HG03432 (cell line): Measurements from ENCODE around the gene LRP4.
"Not testable (repeated sequence)": the region's sequence is repeated elsewhere in the genome, so short reads cannot be mapped to it uniquely, and the experiment has no call there.

Experiments used
- ATAC-seq: cut with Tn5 transposase; IDR thresholded peaks from one replicate; pipeline ENCODE4 v1.9.1; 2021; ENCODE audit warnings: mild to moderate bottlenecking, moderate library complexity; ENCODE audit not compliant: unreplicated experiment

Gene LRP4

GRCh38 chr11:46918083-46918787, at the start of gene LRP4:
LRP4 (minus strand) TSS chr11:46918550; CDS start chr11:46918379, 171 bp downstream.
- ATAC-seq, result peak; percentile 73

GRCh38 chr11:46967962-46968361, 49.6 kb upstream of the LRP4 start:
- ATAC-seq, result no peak

DNA sequence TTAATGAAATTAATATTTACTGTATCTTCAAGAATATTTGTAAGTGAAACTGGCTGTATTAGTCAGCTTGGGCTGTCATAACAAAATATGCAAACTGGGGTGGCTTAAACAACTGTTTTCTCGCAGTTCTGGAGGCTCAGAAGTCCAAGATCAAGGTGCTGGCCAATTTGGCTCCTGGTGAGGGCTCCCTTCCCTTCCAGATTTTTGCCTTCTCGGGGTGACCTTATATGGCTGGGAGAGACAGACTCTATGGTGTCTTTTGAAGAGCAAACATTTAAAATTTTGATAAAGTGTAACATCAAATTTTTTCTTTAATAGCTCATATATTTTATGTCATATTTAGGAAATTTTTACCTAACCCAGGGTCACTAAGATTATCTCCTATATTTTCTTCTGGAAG, 48.4 kb upstream of the LRP4 start:
- no peak for ATAC-seq

- ATAC-seq, result no peak
Measured at GRCh38 chr11:46963844-46964243, 45.5 kb upstream of the LRP4 start.

DNA sequence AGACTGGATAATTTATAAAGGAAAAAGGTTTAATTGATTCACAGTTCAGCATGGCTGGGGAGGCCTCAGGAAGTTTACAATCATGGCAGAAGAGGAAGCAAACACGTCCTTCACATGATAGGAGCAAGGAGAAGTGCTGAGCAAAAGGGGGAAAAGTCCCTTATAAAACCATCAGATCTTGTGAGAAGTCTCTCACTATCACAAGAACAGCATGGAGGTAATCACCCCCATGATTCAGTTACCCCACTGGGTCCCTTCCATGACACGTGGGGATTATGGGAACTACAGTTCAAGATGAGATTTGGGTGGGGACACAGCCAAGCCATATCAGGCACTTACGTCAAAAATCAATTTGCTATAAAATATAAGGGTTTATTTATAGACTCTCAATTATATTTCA, 43.5 kb upstream of the LRP4 start:
- not testable (repeated sequence) for ATAC-seq

- ATAC-seq, result no peak
Measured at GRCh38 chr11:46961041-46961440, 42.7 kb upstream of the LRP4 start.

DNA sequence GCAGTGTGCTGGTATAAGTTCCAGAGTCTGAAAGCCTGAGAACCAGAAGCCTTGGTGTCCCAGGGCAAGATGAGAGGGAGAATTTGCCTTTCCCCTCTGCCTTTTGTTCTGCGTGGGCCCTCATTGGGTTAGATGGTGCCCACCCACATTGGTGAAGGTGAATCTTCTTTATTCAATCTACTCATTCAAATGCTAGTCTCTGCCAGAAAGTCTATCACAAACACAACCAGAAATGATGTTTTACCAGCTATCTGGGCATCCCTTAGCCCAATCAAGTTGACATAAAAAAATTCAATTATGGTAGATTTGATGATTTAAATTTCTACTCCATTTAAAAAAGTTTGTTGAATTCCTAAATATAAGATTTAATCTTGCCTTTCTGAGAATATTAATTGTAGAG, 40.4 kb upstream of the LRP4 start:
- no peak for ATAC-seq

DNA sequence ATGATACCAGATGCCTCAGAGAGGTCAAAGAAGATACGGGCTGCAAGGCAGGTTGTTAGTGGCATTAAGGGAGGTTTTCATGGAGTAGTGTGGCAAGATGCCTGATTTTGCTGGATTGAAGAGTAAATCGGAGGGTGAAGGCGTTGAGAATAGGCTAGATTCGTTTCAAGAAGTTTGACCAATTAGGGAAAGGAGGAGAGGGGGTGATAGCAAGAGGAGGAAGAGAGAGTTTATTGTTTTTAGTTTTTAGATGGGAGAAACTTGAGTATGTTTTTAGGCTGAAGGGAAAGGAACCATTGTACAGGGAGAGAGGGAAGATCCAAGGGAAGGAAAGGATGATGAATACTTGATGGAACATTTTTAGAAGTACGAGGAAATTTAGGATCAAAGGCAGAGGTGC, 34.7 kb upstream of the LRP4 start:
- ATAC-seq, result no peak

- no peak for ATAC-seq
Measured at GRCh38 chr11:46952553-46952952, 34.2 kb upstream of the LRP4 start.

DNA sequence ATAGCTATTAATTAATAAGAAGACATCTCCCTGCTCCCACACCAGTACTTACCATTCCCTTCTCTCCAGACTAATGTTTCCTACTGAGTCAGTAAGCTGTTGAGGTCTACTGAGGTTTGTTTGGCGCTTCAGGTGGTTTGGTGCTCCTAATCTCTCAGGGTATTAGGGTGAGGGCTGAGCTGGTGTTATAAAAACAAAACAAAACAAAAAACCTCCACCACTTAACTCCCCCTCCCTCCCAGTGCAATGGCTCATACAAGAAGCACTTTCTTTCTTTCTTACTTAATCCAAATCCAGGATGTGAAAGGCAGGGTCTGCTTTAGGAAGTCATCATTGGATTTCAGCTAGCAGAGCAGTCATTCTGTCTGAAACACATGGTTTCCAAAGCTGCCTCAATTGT, 33.5 kb upstream of the LRP4 start:
- ATAC-seq, result no peak

DNA sequence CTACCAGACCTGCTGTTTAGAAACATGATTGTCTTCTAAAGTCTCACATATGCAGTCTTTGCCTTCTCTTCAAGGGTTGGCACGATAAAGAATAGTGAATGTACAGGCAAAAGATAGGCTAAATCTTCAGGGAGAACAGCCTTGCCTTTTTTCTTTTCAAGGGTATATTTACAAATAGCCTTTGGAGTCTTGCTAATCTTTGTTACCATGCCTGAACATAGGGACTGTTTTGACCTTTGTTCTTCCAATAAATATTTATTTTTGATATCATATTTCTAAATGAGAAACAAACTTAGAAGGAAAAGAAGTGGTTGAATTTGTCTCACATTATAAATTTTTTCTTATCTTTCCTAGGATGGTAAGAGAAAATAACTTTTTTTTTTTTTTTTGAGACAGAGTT, 30.9 kb upstream of the LRP4 start:
- ATAC-seq, result no peak

DNA sequence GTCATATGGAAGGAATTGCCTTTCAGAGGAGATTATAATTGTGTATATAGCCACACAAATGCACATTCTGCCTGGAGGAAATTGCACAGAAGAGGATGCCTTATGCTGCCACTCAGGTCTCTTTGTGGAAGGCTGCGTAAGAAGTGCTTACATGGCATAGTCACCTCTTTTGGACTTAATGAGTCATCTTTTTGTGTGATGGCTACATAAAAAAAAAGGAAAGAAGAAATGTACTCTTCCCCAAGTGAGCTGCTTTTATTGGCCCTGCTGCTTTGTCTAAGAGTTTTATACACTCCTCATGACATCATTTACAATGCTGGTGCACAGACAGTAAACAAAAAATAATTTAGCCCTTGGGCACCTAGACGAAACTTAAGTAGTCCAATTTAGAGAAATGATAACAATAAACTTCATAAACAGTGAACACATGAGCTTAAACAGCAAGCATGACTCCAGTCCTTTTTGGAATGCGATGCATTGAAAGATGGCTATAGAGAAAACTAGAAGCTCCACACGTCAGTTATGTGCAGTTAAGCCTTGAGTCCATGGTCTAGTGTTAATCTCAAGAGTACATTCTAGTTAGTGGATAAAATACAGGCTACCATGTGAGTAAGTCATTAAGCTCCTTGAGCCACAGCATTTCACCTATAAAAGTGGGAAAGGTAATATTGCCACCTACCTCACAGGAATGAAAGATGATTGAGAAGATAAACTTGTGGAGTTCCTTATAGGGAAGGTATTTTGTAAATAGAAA, 30.2 kb upstream of the LRP4 start:
- no peak for ATAC-seq

DNA sequence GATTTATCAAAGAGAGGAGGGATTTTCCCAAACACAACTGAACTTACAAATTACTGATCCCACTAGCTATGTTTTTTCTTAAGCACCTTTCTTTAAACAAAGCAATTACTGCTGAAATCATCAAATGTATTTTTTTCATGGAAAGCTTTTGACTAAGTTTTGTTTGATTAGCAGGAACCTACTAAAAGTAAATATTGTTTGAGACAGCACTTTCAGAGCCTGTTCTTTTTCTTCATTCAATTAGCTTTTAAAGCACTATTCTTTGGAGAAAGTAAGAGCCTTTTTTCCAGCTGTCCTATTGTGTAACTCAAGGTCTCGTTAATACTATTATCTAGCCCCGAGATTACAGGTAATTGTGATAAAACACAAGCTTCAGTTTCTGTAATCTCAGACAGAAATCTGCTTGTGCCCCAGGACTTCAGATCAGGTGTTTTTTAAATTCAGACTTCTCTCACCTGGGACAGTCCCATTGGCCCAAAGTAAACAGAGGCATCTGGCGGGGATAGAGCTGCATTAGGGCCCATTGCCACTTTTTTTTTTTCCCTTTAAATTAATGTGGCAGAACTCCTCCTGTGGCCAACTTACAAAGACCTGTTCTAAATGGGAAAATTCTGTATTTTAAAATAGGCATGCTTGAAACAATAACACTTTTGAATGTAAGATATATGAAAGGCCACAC, 29.2 kb upstream of the LRP4 start:
- ATAC-seq, result no peak

GRCh38 chr11:46944356-46945075, 26.2 kb upstream of the LRP4 start:
- ATAC-seq, result no peak

GRCh38 chr11:46942172-46942571, 23.8 kb upstream of the LRP4 start:
- ATAC-seq, result no peak

GRCh38 chr11:46936138-46937110, 18.1 kb upstream of the LRP4 start, which contains the start of gene CSTPP1:
CSTPP1 (plus strand) TSS chr11:46936761; CDS start chr11:46936806, 45 bp downstream.
- ATAC-seq, result peak; percentile 93

DNA sequence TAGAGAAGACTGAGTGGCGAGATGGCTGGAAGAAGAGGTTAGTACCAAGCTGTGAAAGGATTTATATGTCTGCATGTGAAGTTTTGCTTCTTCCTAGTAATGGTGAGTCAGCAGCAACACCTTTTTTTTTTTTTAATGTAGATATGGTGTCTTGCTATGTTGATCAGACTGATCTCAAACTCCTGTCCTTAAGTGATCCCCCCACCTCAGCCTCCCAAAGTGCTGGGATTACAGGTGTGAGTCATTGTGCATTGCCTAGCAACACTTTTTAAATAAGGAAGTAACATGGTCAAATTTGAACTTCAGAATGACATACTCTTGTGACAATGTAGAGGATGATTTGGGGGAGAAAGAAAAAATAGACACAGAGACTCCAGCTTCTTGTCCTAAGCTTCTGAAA, 11.7 kb upstream of the LRP4 start:
- ATAC-seq, result no peak

DNA sequence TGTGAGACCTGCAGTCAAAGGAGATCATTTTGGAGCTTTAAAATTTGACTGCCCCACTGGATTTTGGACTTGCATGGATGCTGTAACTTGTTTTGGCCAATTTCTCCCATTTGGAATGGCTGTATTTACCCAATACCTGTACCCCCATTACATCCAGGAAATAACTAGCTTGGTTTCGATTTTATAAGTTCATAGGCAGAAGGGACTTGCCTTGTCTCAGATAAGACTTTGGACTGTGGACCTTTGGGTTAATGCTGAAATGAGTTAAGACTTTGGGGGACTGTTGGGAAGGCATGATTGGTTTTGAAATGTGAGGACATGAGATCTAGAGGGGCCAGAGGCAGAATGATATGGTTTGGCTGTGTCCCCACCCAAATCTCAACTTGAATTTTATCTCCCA, 10.4 kb upstream of the LRP4 start:
- ATAC-seq, result not testable (repeated sequence)

- not testable (repeated sequence) for ATAC-seq
Measured at GRCh38 chr11:46927928-46928327, 9.6 kb upstream of the LRP4 start.

DNA sequence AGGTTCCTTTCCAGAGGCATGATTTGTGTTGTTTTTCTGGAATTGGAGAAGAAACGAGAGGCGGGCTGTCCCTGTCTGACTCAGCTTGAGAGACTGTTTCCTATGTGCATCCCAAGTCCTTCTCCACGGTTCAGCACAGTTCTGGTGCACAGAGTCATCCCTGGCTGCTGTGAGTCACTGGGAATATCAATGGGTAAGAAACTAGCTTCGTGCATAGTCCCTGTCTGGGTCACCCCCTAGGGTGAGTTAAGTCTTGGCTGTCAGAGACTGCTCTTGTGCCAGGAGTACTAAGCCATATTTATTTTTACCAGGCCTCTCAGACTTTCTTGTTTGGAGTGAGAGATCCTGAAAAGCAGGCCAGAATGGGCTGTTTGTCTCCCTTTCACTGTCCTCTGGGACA, 2.4 kb upstream of the LRP4 start:
- ATAC-seq, result no peak
